Testis (tissue), 3 donors: ENCODE measurements around the gene MAP2. TPM values are rescaled to one million over a fixed set of nuclear protein-coding genes. Genes with fewer than 3 reads are reported as not detected.

Experiments
- DNase-seq: peaks from one replicate; pipeline ENCODE4 v3.0.0-alpha.2; 2019
- H3K27ac ChIP-seq, 2 donors: fragments of 200-600 bp; sonication (generic); one replicate each; pipeline ENCODE4 v1.5.1; 2019
- H3K27me3 ChIP-seq: fragments of 200-600 bp; sonication (generic); one replicate; pipeline ENCODE4 v1.5.1; 2019
- H3K36me3 ChIP-seq: fragments of 200-600 bp; sonication (generic); one replicate; pipeline ENCODE4 v1.5.1; 2017; ENCODE audit warnings: low read depth; ENCODE audit errors: missing control alignments
- H3K4me1 ChIP-seq: fragments of 200-600 bp; sonication (generic); one replicate; pipeline ENCODE4 v1.5.1; 2019
- H3K4me3 ChIP-seq, 2 donors: fragments of 200-600 bp; sonication (generic); one replicate each; pipeline ENCODE4 v1.5.1; 2017 to 2019
- H3K9me3 ChIP-seq: fragments of 200-600 bp; sonication (generic); one replicate; pipeline ENCODE4 v1.5.1; 2017
- CTCF ChIP-seq, 3 experiments: fragments of 450-650 bp in 2 of 3; fragments of 200-600 bp in 1 of 3; sonication (generic) in 1 of 3; IDR thresholded peaks; one replicate each; pipeline ENCODE4 v1.5.1; 2016 to 2019; ENCODE audit warnings: antibody characterized with exemption in 3 of 3, mild to moderate bottlenecking in 2 of 3, moderate library complexity in 1 of 3
- POLR2A ChIP-seq: fragments of 450-650 bp; IDR thresholded peaks from one replicate; pipeline ENCODE4 v1.6.1; 2017; ENCODE audit warnings: antibody characterized with exemption, mild to moderate bottlenecking, moderate library complexity
- WGBS, 2 donors: methylation state at CpG; one replicate each; pipeline ENCODE4 v1.1.5; 2018; 5-methylcytosine and 5-hydroxymethylcytosine counted together
- intact Hi-C: fragments of 100-400 bp; cut with DNase I; formaldehyde crosslinking; loops from one replicate; pipeline ENCODE4 v1.15.1; 2023; ENCODE audit warnings: low total_unique reads
- polyA plus RNA-seq: library from polyadenylated mRNA; stranded (reverse); fragments of 350-450 nt; fragmentation: Illumina TruSeq; extraction: RNeasy Lipid Tissue Mini Kit (QIAGEN cat#74804); gene quantifications from one replicate; pipeline ENCODE4 v1.2.3, GENCODE V29; 2014; ENCODE audit warnings: low read depth, low replicate concordance; ENCODE audit not compliant: insufficient read depth
- total RNA-seq, 2 donors: library from RNA; depleted of rRNA; stranded (reverse); fragments of >200 nt; gene quantifications; one replicate each; pipeline ENCODE4 v1.2.3, GENCODE V29; 2016

The MAP2 gene
- total and polyA plus RNA-seq, 3 donors from 2014 or later: 15.6 to 30.9 (median 20.9) TPM

DNA sequence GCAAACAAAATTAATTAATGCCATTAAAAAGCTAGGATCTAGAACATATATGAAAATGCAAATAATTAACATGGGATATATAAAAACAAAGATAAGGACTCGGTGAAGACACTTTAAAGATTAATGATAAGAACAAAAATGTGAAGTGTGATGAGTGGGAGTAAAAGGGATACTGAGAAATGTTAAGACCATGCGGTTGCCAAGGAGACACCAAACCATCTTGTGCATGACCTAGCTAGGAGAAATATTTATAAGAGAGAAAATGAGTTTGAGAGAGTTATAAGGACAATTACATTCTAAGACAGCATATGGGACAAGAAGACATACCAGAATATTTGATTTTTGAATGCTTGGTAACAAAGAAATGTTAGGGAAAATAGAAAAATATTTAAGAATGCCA, 25.4 kb upstream of the MAP2 start:
- WGBS, 2 donors: 55 to 58% methylated on average over 2 of the region's 2 CpGs

DNA sequence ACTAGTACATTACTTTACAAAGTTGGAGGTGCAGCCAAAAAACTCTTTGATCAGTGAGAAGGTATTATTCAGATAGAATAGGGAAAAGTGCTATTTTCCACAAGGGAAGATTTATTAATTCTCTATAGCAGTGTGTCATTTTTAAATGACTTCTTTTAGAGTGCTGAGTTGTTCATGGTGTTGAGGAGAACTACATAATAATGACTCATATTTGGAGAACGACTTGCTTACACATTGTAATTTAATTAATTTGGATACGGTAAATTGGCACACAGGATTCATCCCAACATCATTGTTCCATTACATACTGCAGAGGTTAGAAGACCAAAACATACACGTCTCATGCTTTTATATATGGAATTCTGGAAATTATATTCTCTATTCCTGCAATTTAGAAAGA, 22.1 kb upstream of the MAP2 start:
- intact Hi-C loops: no loop called here
- Histone ChIP-seq H3K4me1 (no peaks in the 10 kb centered on the region), H3K9me3 (no peaks in the 10 kb centered on the region), H3K27ac (no peak overlapping the region), H3K27me3 (no peaks in the 10 kb centered on the region), H3K4me3 (no peak overlapping the region), H3K36me3 (no peaks in the 10 kb centered on the region)
- TF ChIP-seq POLR2A: no peak
- no peak for TF ChIP-seq CTCF (IDR thresholded peaks at IDR 0.05)
- 82 to 88% methylated on average over 3 of the region's 3 CpGs for WGBS, 2 donors
- no peak for DNase-seq

More for the DNA sequence above, 25.4 kb upstream of the MAP2 start:
- Histone ChIP-seq H3K4me3 (no peak overlapping the region), H3K27ac (no peak overlapping the region), H3K27me3 (no peaks in the 10 kb centered on the region), H3K4me1 (no peaks in the 10 kb centered on the region), H3K9me3 (no peaks in the 10 kb centered on the region), H3K36me3 (no peaks in the 10 kb centered on the region)
- no peak for DNase-seq
- intact Hi-C loops: no loop called here
- no peak for TF ChIP-seq CTCF (IDR thresholded peaks at IDR 0.05)
- TF ChIP-seq POLR2A: no peak

- Histone ChIP-seq H3K36me3 (no peaks in the 10 kb centered on the region), H3K4me1 (no peaks in the 10 kb centered on the region), H3K4me3 (no peak overlapping the region), H3K27ac (no peak overlapping the region), H3K27me3 (no peaks in the 10 kb centered on the region), H3K9me3 (no peaks in the 10 kb centered on the region)
- WGBS, 2 donors: 89 to 97% methylated on average over 1 of the region's 1 CpG
- intact Hi-C loops: no loop called here
- TF ChIP-seq CTCF (IDR thresholded peaks at IDR 0.05) (no peak), POLR2A (no peak)
- no peak for DNase-seq
Measured at GRCh38 chr2:209411296-209411695, 12.6 kb upstream of the MAP2 start.

GRCh38 chr2:209411718-209412117, 12.1 kb upstream of the MAP2 start:
- Histone ChIP-seq H3K36me3 (no peaks in the 10 kb centered on the region), H3K27ac (no peak overlapping the region), H3K4me3 (no peak overlapping the region), H3K27me3 (no peaks in the 10 kb centered on the region), H3K4me1 (no peaks in the 10 kb centered on the region), H3K9me3 (no peaks in the 10 kb centered on the region)
- intact Hi-C loops: no loop called here
- TF ChIP-seq CTCF (IDR thresholded peaks at IDR 0.05) (no peak), POLR2A (no peak)
- DNase-seq: no peak
- WGBS, 2 donors: 88 to 90% methylated on average over 4 of the region's 4 CpGs

DNA sequence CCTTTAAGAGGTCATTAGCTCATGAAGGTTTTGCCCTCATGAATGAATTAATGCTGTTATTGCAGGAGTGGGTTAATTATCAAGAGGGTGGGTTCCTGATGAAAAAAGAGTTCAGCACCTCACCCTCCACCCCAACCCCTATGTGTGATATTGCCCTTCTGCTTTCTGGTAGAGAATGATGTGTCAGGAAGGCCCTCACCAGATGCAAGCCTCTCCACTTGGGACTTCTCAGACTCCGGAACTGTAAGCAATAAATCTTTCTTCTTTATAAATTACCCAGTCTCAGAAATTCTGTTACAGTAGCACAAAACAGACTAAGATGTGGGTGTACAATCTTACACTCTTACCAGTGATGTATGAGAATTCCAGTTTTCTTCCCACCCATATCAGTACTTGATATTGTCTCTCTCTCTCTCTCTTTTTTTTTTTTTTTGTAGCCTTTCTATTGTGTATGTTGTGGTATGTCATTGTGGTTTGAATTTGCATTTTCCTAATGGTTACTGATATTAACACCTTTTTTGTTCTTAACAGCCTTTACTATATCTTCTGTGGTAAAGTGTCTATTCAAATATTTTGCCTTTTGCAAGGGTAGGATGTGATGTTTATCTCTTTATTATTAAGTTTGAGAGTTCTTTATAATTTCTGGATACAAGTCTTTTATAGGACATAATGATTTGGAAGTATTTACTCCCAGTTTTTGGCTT, 10.4 kb upstream of the MAP2 start:
- intact Hi-C loops: no loop called here
- 50 to 68% methylated on average over 1 of the region's 1 CpG for WGBS, 2 donors
- no peak for TF ChIP-seq POLR2A

More for the DNA sequence above, 10.4 kb upstream of the MAP2 start:
- Histone ChIP-seq H3K27ac (no peak overlapping the region), H3K4me1 (no peaks in the 10 kb centered on the region), H3K9me3 (no peaks in the 10 kb centered on the region), H3K36me3 (no peaks in the 10 kb centered on the region), H3K4me3 (no peak overlapping the region), H3K27me3 (no peaks in the 10 kb centered on the region)
- no peak for DNase-seq
